ENCODE results near the gene CLEC4F. TPM values are rescaled to one million over a fixed set of nuclear protein-coding genes. Genes with fewer than 3 reads are reported as not detected.

Gene CLEC4F
- under 1 TPM in 1 of 2 donors, not detected in 1; 0.16 TPM for total RNA-seq

GRCh38 chr2:70820499-70820898 lies at the start of gene CLEC4F:
Gene CLEC4F, minus strand, starts transcription at chr2:70820599. Its CDS starts 76 bp downstream, at chr2:70820523.
- Histone ChIP-seq H3K27ac (no peak within 1 kb of the TSS), H3K27me3 (no peaks in the 10 kb centered on the region), H3K4me1 (no peaks in the 10 kb centered on the region), H3K9me3 (no peaks in the 10 kb centered on the region), H3K36me3 (no peaks in the 10 kb centered on the region), H3K4me3 (no peak within 1 kb of the TSS)
- TF ChIP-seq CTCF (IDR thresholded peaks at IDR 0.05), result no peak
- DNase-seq (ENCODE audit: low spot score), result no peak

- H3K9me3 ChIP-seq, result no peaks in the 10 kb centered on the region
- peaks cover 2 to 4% of the 10 kb centered on the region in 2 donors for H3K27me3 ChIP-seq
- DNase-seq (ENCODE audit: low spot score), result no peak
- no peaks in the 10 kb centered on the region for H3K36me3 ChIP-seq
- no peak overlapping the region for H3K27ac ChIP-seq
- H3K4me3 ChIP-seq, result no peak overlapping the region
- peaks cover 0 to 10% of the 10 kb centered on the region in 2 donors for H3K4me1 ChIP-seq
- TF ChIP-seq CTCF (IDR thresholded peaks at IDR 0.05), result no peak
Measured at GRCh38 chr2:70868970-70869369, 48.6 kb upstream of the CLEC4F start.

GRCh38 chr2:70861777-70862625 lies 41.6 kb upstream of the CLEC4F start:
- H3K4me1 ChIP-seq, result no peaks in the 10 kb centered on the region
- TF ChIP-seq CTCF (IDR thresholded peaks at IDR 0.05), result peak; percentile 89 to 95
- no peak overlapping the region for H3K27ac ChIP-seq
- DNase-seq (ENCODE audit: low spot score), result peak; percentile 77
- H3K4me3 ChIP-seq, result no peak overlapping the region
- H3K36me3 ChIP-seq, result no peaks in the 10 kb centered on the region
- H3K9me3 ChIP-seq, result no peaks in the 10 kb centered on the region
- H3K27me3 ChIP-seq, result peaks cover 0 to 6% of the 10 kb centered on the region in 2 donors

- no peak overlapping the region for H3K27ac ChIP-seq
- no peaks in the 10 kb centered on the region for H3K4me1 ChIP-seq
- peak; percentile 26 for DNase-seq (ENCODE audit: low spot score)
- H3K4me3 ChIP-seq, result no peak overlapping the region
- no peaks in the 10 kb centered on the region for H3K27me3 ChIP-seq
- no peaks in the 10 kb centered on the region for H3K36me3 ChIP-seq
- TF ChIP-seq CTCF (IDR thresholded peaks at IDR 0.05), result no peak
- no peaks in the 10 kb centered on the region for H3K9me3 ChIP-seq
Measured at GRCh38 chr2:70855667-70856066, 35.3 kb upstream of the CLEC4F start.

GRCh38 chr2:70854411-70854810 lies 34.0 kb upstream of the CLEC4F start:
- no peak for TF ChIP-seq CTCF (IDR thresholded peaks at IDR 0.05)
- Histone ChIP-seq H3K4me3 (no peak overlapping the region), H3K27ac (no peak overlapping the region), H3K9me3 (no peaks in the 10 kb centered on the region), H3K36me3 (no peaks in the 10 kb centered on the region), H3K27me3 (no peaks in the 10 kb centered on the region), H3K4me1 (no peaks in the 10 kb centered on the region)
- peak; percentile 23 for DNase-seq (ENCODE audit: low spot score)

Data from right atrium auricular region (tissue), 2 donors.